Measurements from ENCODE around the gene PROK2.

PROK2 gene

DNA sequence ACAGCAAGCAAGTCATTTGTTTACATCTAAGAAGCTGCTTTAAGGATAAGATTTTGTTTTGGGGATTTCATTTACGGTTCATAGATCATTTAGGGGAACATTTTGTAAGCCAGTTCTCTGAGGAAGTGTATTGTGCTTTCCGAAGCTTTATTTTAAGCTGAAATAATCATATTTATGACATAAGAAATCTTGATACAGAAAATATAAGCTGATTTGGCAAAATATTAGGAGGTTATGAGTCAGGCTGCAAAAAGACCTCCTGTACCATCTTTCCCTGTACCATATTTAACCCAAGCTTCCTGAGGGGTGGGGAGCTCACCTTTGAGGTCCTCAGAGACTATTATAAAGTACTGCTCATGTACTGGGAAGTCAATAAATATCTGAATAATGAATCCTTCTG lies 51.6 kb downstream of the PROK2 start:
- DNase-seq: no peak

DNA sequence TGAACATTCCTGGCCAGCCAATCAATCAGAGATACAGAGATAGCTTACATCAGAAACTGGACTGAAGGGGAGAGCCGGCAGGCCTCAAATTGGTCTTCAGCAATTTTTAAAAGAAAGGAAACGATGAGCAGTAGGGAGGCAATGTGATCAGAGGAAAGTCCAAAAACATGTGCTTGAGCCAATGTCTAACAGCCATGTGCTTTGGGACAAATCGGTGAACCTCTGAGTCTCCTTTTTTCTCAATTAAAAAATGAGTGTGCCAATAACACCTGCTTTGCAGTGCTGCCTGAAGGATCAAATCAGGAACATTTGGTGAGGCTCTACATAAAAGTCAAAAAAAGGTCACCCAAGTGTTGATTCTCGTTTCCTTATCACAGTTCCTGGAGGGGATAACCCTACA lies 52.3 kb downstream of the PROK2 start:
- DNase-seq: no peak

GRCh38 chr3:71728632-71729342 lies 56.2 kb downstream of the PROK2 start:
- no peak for DNase-seq

- DNase-seq: no peak
Observed at GRCh38 chr3:71726146-71726545, 58.8 kb downstream of the PROK2 start.

- no peak for DNase-seq
Observed at GRCh38 chr3:71725271-71725991, 59.5 kb downstream of the PROK2 start, which contains the start of gene EIF4E3. EIF4E3 (minus strand) TSS chr3:71725402; CDS start chr3:71725367, 35 bp downstream.

- no peak for DNase-seq
Observed at GRCh38 chr3:71724584-71725270, 60.2 kb downstream of the PROK2 start.

DNA sequence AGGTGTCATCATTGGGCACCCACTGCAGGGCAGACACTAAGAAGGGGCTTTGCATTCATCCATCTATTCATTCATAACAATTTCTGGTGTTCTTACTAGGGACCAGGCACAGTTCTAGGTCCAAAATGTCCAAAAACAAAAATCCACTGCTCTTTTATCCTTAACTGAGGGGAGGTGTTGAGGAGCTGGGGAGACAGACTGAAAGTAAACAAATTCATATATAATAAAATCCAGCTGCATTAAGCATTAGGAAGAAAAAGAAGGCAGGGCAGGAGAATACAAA lies 60.8 kb downstream of the PROK2 start:
- DNase-seq: no peak

GRCh38 chr3:71723452-71724170 lies 61.3 kb downstream of the PROK2 start:
- DNase-seq: peak; percentile 16

DNA sequence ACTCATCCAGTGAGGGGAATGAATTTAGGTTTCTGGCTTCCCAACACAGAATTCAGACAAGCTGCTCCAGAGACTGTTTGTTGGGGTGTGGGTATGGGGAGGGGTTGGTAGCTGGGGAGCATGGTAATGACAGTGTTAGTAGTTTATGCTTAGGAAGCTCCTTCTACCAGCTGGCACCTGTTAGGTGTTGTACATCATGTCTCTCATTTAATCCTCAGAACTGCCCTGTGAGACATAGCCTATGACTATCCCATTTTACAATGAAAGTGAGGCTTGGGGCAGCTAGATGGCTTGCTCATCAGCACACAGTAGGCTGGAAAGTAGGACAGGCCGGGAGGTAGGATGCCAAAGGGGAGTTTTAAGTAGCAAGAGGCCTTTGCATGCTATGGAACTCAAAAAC lies 62.3 kb downstream of the PROK2 start:
- DNase-seq: no peak

Data from NCI-H2029 treated with DMSO at 0.1 percent for 48 hours (cell line).